Vagina (tissue), 2 donors: ENCODE results near the gene CDKN2D.

Experiments
- POLR2A ChIP-seq, 2 donors: fragments of 450-650 bp; IDR thresholded peaks; one replicate each; pipeline ENCODE4 v1.6.1; 2017; ENCODE audit warnings: antibody characterized with exemption in 2 of 2, mild to moderate bottlenecking in 2 of 2, moderate library complexity in 2 of 2
- TF ChIP-seq, protein P1 (sequence below), 3 experiments: fragments of 450-650 bp in 2 of 3; fragments of 200-600 bp in 1 of 3; sonication (generic) in 1 of 3; IDR thresholded peaks; one replicate each; pipeline ENCODE4 v1.5.1; 2017 to 2019; ENCODE audit warnings: antibody characterized with exemption in 3 of 3, mild to moderate bottlenecking in 2 of 3, moderate library complexity in 2 of 3

DNA sequence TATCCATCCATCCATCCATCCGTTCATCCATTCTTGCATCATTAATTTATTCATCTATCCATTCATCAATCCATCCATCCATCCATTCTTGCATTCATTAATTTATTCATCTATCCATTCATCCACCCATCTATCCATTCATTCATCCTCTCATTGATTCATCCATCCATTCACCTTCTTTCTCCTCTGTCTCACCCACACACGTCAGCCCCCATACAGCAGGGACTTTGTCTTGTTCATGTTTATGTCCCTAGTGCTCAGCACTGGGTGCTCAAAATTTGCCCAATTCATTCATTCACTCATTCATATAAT lies 19.0 kb upstream of the CDKN2D start:
- TF ChIP-seq, protein P1, sequence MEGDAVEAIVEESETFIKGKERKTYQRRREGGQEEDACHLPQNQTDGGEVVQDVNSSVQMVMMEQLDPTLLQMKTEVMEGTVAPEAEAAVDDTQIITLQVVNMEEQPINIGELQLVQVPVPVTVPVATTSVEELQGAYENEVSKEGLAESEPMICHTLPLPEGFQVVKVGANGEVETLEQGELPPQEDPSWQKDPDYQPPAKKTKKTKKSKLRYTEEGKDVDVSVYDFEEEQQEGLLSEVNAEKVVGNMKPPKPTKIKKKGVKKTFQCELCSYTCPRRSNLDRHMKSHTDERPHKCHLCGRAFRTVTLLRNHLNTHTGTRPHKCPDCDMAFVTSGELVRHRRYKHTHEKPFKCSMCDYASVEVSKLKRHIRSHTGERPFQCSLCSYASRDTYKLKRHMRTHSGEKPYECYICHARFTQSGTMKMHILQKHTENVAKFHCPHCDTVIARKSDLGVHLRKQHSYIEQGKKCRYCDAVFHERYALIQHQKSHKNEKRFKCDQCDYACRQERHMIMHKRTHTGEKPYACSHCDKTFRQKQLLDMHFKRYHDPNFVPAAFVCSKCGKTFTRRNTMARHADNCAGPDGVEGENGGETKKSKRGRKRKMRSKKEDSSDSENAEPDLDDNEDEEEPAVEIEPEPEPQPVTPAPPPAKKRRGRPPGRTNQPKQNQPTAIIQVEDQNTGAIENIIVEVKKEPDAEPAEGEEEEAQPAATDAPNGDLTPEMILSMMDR (IDR thresholded peaks at IDR 0.05), result no peak
- no peak for TF ChIP-seq POLR2A (IDR thresholded peaks at IDR 0.05)
